Neutrophil (primary cell): Measurements from ENCODE around the gene RPTOR.

Source experiments
- H3K27ac ChIP-seq: fragments of 200-600 bp; sonication (generic); 2 replicates; pipeline ENCODE4 v1.5.1; 2016; ENCODE audit warnings: mild to moderate bottlenecking, moderate library complexity
- H3K27me3 ChIP-seq: fragments of 200-600 bp; sonication (generic); 2 replicates; pipeline ENCODE4 v1.6.0; 2016; ENCODE audit warnings: mild to moderate bottlenecking
- H3K36me3 ChIP-seq: fragments of 200-600 bp; sonication (generic); 2 replicates; pipeline ENCODE4 v1.5.1; 2017
- H3K4me1 ChIP-seq, 2 experiments: fragments of 200-600 bp in 1 of 2; sonication (generic) in 1 of 2; 1 replicate in 1 of 2; 2 replicates in 1 of 2; pipeline versions ENCODE4 v1.5.1 to v1.6.1; 2013 to 2016; ENCODE audit warnings: low read depth in 1 of 2, low read length in 1 of 2, mild to moderate bottlenecking in 1 of 2, moderate library complexity in 1 of 2; ENCODE audit not compliant: control insufficient read depth in 1 of 2, insufficient read depth in 1 of 2
- H3K4me3 ChIP-seq, 2 experiments: fragments of 200-600 bp in 1 of 2; sonication (generic) in 1 of 2; 1 replicate in 1 of 2; 2 replicates in 1 of 2; pipeline ENCODE4 v1.5.1; 2013 to 2016; ENCODE audit warnings: low read depth in 1 of 2, low read length in 1 of 2, mild to moderate bottlenecking in 1 of 2, moderate library complexity in 1 of 2
- H3K9me3 ChIP-seq: fragments of 200-600 bp; sonication (generic); 2 replicates; pipeline ENCODE4 v1.5.1; 2016
- CTCF ChIP-seq: fragments of 200-600 bp; sonication (generic); IDR thresholded peaks from 2 replicates; pipeline ENCODE4 v1.5.1; 2016; ENCODE audit warnings: antibody characterized with exemption

RPTOR gene

GRCh38 chr17:80816241-80817103, 271.8 kb downstream of the RPTOR start:
- Histone ChIP-seq H3K36me3 (no peaks in the 10 kb centered on the region), H3K9me3 (no peaks in the 10 kb centered on the region), H3K4me1 (peaks cover 37 to 42% of the 10 kb centered on the region in 2 experiments), H3K27me3 (no peaks in the 10 kb centered on the region), H3K4me3 (no peak overlapping the region), H3K27ac (no peak overlapping the region)
- TF ChIP-seq CTCF: no peak

GRCh38 chr17:80817321-80817845, 272.7 kb downstream of the RPTOR start:
- no peak for TF ChIP-seq CTCF
- H3K4me3 ChIP-seq: no peak overlapping the region

GRCh38 chr17:80817861-80818260, 273.2 kb downstream of the RPTOR start:
- H3K4me1 ChIP-seq: peaks cover 41 to 45% of the 10 kb centered on the region in 2 experiments
- no peaks in the 10 kb centered on the region for H3K9me3 ChIP-seq
- no peaks in the 10 kb centered on the region for H3K27me3 ChIP-seq
- no peak overlapping the region for H3K4me3 ChIP-seq
- TF ChIP-seq CTCF: no peak
- H3K36me3 ChIP-seq: no peaks in the 10 kb centered on the region
- no peak overlapping the region for H3K27ac ChIP-seq

More at GRCh38 chr17:80817321-80817845, 272.7 kb downstream of the RPTOR start:
- Histone ChIP-seq H3K4me1 (peaks cover 41 to 45% of the 10 kb centered on the region in 2 experiments), H3K36me3 (no peaks in the 10 kb centered on the region), H3K9me3 (no peaks in the 10 kb centered on the region), H3K27me3 (no peaks in the 10 kb centered on the region), H3K27ac (no peak overlapping the region)

- Histone ChIP-seq H3K27me3 (no peaks in the 10 kb centered on the region), H3K27ac (peak overlapping the region; percentile 87), H3K36me3 (no peaks in the 10 kb centered on the region), H3K9me3 (no peaks in the 10 kb centered on the region), H3K4me3 (peak overlapping the region in 1 of 2 experiments; percentile 14), H3K4me1 (peaks cover 41 to 45% of the 10 kb centered on the region in 2 experiments)
- no peak for TF ChIP-seq CTCF
Measured at GRCh38 chr17:80818871-80819270, 274.2 kb downstream of the RPTOR start.

- peak overlapping the region; percentile 87 for H3K27ac ChIP-seq
- H3K27me3 ChIP-seq: no peaks in the 10 kb centered on the region
- peaks cover 41 to 50% of the 10 kb centered on the region in 2 experiments for H3K4me1 ChIP-seq
- H3K9me3 ChIP-seq: no peaks in the 10 kb centered on the region
- TF ChIP-seq CTCF: no peak
- H3K36me3 ChIP-seq: no peaks in the 10 kb centered on the region
- peak overlapping the region in 1 of 2 experiments; percentile 14 for H3K4me3 ChIP-seq
Measured at GRCh38 chr17:80819422-80820164, 275.0 kb downstream of the RPTOR start.
